Rectal smooth muscle tissue (tissue), 1 donor: ENCODE results near the gene COP1.
A peak's percentile ranks its signal among the peaks of the same experiment; 100 is the strongest.
"Not testable (repeated sequence)": the region's sequence is repeated elsewhere in the genome, so short reads cannot be mapped to it uniquely, and the experiment has no call there.

ENCODE experiments used
- H3K27ac ChIP-seq: one replicate; pipeline ENCODE4 v1.7.0; 2013; ENCODE audit warnings: low read depth, low read length, inconsistent platforms
- H3K27me3 ChIP-seq: one replicate; pipeline ENCODE4 v1.7.0; 2013; ENCODE audit warnings: low read length; ENCODE audit not compliant: control insufficient read depth, insufficient read depth
- H3K36me3 ChIP-seq: one replicate; pipeline ENCODE4 v1.7.0; 2013; ENCODE audit warnings: low read length; ENCODE audit not compliant: control insufficient read depth, insufficient read depth
- H3K4me1 ChIP-seq: one replicate; pipeline ENCODE4 v1.7.0; 2013; ENCODE audit warnings: low read length; ENCODE audit not compliant: control insufficient read depth, insufficient read depth
- H3K4me3 ChIP-seq: one replicate; pipeline ENCODE4 v1.7.0; 2013; ENCODE audit warnings: low read length
- H3K9ac ChIP-seq: one replicate; pipeline ENCODE4 v1.7.0; 2013; ENCODE audit warnings: low read length

COP1 gene

DNA sequence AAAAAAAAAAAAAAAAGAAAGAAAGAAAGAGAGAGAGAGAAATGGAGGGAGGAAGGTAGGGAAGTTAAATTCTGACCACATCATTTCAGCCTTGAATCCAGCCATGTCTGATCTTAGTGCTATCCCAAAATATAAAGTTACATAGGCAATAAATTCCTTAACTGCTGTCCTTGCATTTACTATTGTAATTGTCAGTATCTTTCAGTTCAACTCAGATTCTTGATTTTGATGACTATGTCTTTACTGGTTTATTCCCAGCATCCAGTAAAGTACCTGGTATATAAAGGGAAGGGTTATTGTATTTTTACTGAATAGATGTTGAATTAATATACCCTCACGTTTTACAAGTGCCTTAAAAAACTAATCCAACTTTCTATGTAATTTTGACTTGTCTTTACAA is 8.9 kb upstream of the COP1 start:
- H3K9ac ChIP-seq, result no peak overlapping the region
- H3K27ac ChIP-seq, result no peak overlapping the region
- no peaks in the 10 kb centered on the region for H3K36me3 ChIP-seq
- no peaks in the 10 kb centered on the region for H3K27me3 ChIP-seq
- H3K4me3 ChIP-seq, result no peak overlapping the region
- H3K4me1 ChIP-seq, result no peaks in the 10 kb centered on the region

DNA sequence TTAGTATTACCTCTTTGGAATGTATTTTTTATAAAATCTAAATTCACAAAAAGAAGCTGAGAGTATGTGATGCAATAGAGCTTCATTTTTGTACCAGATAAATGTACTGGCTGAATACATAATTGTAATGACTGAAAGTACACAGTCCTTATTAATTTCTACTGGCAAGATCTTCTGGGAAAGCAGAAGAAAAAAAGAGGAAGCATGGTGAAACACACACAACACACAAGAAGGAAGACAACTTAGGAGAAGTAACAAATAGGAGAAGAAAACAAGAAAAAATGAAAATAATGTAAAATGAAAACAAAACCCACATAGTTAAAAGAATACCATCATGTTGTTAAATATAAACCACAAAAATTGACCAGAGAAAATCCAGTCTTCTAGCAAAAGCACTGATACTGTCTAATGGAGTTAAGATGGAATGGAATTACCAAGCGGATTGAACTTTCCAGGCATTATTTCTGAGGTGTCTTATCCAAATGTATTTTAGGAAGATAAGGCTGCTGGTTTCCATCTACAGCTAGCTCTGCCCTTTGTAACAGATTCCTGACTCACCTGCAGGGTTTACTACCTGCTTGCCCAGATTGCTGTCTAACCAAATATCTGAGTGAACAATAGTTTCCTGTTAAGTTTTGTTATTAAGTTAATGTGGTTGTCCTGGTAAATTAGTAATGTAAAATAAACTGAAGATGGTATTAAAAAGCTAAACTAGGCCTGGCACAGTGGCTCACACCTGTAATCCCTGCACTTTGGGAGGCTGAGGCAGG is 4.5 kb upstream of the COP1 start:
- Histone ChIP-seq H3K36me3 (no peaks in the 10 kb centered on the region), H3K4me1 (no peaks in the 10 kb centered on the region), H3K9ac (no peak overlapping the region), H3K27ac (no peak overlapping the region), H3K27me3 (no peaks in the 10 kb centered on the region), H3K4me3 (no peak overlapping the region)

DNA sequence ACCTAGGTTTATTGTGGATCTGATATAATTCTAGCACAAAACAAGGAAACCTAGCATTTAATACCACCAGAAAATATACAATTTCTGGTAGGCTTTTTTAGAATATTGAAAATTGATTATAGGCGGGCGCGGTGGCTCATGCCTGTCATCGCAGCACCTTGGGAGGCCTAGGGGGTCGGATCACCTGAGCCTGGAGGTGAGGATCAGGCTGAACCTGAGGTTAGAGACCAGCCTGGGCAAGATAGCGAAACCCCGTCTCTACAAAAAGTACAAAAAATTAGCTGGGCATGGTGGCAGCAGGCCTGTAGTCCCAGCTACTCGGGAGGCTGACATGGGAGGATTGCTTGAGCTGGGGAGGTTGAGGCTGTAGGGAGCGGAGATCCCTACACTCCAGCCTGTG is 948 bp upstream of the COP1 start:
- Histone ChIP-seq H3K9ac (no peak overlapping the region), H3K36me3 (no peaks in the 10 kb centered on the region), H3K4me1 (peaks cover 5% of the 10 kb centered on the region), H3K4me3 (peak overlapping the region; percentile 66), H3K27me3 (no peaks in the 10 kb centered on the region), H3K27ac (peak overlapping the region; percentile 93)

DNA sequence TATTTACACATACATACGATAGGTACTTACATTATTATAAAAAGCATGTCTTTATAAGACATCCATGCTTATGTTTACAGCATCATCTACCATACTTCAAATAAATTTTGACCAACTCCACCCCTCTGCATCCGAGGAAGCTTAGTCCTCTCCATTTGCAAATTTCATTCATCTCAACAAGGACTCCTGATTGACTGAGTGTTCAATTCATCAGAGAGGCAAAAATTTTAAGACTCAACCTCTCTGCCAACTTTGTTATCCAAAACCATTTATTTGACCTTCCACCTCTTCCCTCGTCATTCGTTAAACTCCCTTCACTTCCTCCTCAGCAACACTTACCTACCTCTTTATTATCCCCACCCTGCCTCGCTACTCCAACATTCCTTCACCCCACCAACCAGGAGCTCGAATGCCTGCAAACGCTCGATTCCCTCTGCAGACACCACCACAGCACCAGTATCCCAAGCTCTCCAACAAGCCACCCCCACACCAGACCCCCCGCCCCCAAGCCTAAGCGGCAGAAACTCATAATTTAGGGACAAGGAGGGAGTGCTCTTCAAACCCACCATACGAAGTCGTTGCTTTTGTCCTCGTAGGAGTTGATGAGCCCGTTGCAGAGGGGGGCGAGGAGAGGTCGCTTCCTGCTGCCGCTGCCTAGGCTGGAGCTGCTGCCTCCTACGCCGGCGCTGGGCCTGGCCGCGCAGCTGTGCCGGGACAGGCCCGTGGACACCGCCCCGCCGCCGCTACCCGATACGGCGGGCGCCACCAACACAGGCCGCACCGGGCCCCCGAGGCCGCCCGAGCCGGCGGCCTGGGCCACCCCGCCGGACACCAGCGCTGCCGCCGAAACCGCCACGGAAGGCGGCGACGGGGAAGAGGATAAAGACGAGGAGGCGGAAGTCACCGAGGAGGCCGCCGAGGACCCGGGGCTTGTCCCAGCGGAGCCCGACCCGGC is 803 bp downstream of the COP1 start:
- Histone ChIP-seq H3K27me3 (no peaks in the 10 kb centered on the region), H3K27ac (peak overlapping the region; percentile 93), H3K4me3 (peak overlapping the region; percentile 66), H3K4me1 (peaks cover 5% of the 10 kb centered on the region), H3K36me3 (no peaks in the 10 kb centered on the region), H3K9ac (peak overlapping the region; percentile 33)

DNA sequence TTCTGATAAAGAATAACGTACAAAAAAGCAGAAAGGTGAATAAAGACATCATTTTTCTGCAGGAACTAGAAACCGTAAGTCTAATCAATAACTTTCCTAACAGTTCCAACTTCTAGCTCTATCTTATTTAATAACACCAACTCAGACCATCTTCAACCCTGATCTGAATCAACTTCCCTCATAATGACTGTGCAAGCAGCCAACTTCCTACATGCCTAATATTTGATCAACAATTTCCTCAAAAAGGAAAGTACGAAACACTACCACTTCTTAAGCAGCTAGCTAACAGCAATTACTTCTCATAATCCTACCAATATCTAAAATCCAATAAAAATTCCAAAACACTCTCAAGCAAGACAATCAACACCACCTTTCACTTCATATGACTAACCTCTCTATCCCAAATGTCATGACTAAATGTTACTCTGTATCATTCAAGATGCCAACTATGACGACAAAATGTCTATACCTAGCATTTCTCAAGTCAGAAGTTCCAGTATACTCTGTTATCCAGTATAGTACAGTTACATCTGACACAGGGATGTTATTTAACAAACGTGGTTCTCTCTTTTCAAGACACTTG is 1.7 kb downstream of the COP1 start:
- Histone ChIP-seq H3K4me3 (peak overlapping the region; percentile 66), H3K27me3 (no peaks in the 10 kb centered on the region), H3K9ac (no peak overlapping the region), H3K4me1 (peaks cover 5% of the 10 kb centered on the region), H3K36me3 (no peaks in the 10 kb centered on the region), H3K27ac (no peak overlapping the region)

DNA sequence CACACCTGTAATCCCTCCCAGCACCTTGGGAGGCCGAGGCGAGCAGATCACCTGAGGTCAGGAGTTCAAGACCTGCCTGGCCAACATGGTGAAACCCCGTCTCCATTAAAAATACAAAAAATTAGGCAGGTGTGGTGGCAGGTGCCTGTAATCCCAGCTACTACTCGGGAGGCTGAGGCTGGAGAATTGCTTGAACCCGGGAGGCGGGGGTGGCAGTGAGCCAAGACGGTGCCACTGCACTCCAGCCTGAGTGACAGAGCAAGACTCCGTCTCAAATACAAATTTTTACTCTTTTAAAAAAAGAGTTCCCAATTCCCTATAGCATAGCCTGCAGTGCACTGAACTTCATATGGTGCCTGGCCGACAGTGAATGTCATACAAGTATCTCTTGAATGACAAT is 2.4 kb downstream of the COP1 start:
- not testable (repeated sequence) for H3K4me1 ChIP-seq, H3K36me3 ChIP-seq, H3K27ac ChIP-seq, H3K9ac ChIP-seq, H3K27me3 ChIP-seq, H3K4me3 ChIP-seq

DNA sequence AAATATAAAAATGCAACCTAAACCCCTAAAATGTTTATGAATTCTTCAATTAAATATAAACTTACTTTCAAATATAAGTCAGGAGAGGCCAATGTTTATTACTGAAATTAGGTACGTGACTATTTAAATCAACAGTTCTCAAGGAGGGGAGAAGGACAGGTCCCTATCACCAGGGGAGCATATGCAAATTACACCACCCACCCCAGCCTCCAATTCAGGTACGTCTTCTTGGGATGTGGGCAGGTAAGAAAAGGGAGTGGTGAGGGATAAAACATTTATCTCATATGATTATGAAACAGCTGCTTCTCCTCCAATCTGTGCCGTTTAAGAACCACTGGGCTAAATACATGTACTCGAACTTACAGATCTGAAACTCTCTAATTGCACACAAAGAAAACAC is 3.4 kb downstream of the COP1 start:
- Histone ChIP-seq H3K4me3 (no peak overlapping the region), H3K9ac (no peak overlapping the region), H3K27me3 (no peaks in the 10 kb centered on the region), H3K27ac (no peak overlapping the region), H3K4me1 (peaks cover 5% of the 10 kb centered on the region), H3K36me3 (no peaks in the 10 kb centered on the region)

DNA sequence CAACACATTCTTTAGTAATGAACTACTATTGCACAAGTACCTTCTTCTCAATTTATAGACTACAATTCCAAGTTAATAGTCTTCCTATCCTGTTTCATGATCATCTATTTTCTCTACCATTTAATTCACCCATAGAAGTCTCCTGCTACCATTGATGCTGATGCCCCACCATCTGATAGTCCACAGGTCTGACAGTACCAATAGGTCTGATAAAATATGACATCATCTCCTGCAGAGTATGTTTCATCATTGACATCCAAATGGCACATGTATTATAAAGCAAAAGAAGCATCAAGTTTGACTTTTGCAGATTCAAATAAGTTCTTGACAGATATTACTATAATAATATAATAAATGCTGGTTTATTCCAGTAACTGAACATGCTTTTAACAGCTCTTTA is 5.5 kb downstream of the COP1 start:
- H3K36me3 ChIP-seq, result no peaks in the 10 kb centered on the region
- H3K4me1 ChIP-seq, result peaks cover 5% of the 10 kb centered on the region
- no peak overlapping the region for H3K4me3 ChIP-seq
- no peaks in the 10 kb centered on the region for H3K27me3 ChIP-seq
- no peak overlapping the region for H3K27ac ChIP-seq
- H3K9ac ChIP-seq, result no peak overlapping the region

DNA sequence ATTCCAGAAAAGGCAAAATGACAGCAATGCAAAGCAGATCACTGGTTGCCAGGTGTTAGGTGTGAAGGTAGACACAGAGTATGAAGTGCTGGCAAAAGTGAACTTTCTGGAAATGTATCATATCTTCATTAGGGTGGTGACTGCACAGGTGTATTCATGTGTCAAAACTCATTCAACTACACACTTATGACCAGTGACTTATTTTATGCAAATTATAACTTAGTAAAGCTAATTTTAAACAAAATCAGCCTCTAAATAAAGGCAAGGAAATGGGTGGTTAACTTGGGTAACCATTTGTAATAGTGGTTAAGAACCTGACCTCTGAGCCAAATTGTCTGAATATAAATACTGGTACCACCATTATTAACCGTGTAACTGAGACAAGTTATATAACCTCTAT is 7.4 kb downstream of the COP1 start:
- H3K9ac ChIP-seq, result no peak overlapping the region
- no peak overlapping the region for H3K27ac ChIP-seq
- no peaks in the 10 kb centered on the region for H3K36me3 ChIP-seq
- no peak overlapping the region for H3K4me3 ChIP-seq
- H3K4me1 ChIP-seq, result no peaks in the 10 kb centered on the region
- H3K27me3 ChIP-seq, result no peaks in the 10 kb centered on the region

DNA sequence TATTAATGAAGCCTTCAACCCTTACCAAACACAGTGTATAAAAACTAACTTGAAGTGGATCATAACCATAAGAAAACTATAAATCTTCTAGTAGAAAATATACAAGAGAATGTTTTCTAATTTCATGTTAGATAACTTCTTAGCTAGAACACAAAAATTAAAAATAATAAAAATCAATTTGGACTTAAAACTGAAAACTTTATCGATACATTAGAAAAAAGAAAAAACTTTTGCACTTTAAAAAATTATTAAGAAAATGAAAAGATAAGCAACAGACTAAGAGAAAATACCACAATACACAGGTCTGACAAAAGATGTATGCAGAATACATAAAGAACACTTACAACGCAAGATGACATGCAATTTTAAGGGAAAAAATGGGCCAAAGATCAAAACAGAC is 8.7 kb downstream of the COP1 start:
- H3K36me3 ChIP-seq, result no peaks in the 10 kb centered on the region
- no peak overlapping the region for H3K9ac ChIP-seq
- no peak overlapping the region for H3K4me3 ChIP-seq
- no peak overlapping the region for H3K27ac ChIP-seq
- H3K4me1 ChIP-seq, result no peaks in the 10 kb centered on the region
- H3K27me3 ChIP-seq, result no peaks in the 10 kb centered on the region

DNA sequence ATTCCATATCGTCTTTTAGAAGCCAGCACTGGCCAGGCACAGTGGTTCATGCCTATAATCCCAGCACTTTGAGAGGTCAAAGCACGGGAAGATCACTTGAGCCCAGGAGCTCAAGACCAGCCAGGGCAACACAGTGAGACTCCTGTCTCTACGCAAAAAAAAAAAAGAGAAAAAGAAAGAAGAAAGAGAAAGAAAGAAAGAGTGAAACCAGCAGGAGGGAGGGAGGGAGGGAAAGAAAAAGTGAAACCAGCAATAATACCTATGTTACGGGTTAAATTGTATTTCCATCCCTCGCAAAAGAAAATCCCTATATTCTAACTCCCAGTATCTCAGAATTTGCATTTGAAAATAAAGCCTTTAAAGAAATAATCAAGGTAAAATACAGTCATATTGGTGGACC is 10.4 kb downstream of the COP1 start:
- H3K36me3 ChIP-seq, result no peaks in the 10 kb centered on the region
- H3K27me3 ChIP-seq, result no peaks in the 10 kb centered on the region
- no peak overlapping the region for H3K9ac ChIP-seq
- no peak overlapping the region for H3K4me3 ChIP-seq
- H3K27ac ChIP-seq, result no peak overlapping the region
- H3K4me1 ChIP-seq, result no peaks in the 10 kb centered on the region

DNA sequence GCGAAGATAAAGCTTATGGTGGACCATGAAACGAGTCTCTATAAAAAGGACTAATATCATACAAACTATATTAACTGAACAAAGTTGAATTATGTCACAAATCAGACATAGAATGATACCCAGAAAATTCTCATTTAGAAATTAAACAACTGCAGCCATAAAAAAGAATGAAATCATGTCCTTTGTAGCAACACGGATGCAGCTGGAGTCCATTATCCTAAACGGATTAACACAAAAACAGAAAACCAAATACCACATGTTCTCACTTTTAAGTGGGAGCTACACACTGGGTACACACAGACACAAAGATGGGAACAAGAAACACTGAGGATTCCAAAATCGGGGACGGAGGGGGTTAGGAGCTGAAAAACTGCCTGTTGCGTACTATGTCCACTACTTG is 11.5 kb downstream of the COP1 start:
- no peak overlapping the region for H3K27ac ChIP-seq
- no peaks in the 10 kb centered on the region for H3K27me3 ChIP-seq
- H3K4me1 ChIP-seq, result no peaks in the 10 kb centered on the region
- no peak overlapping the region for H3K4me3 ChIP-seq
- H3K9ac ChIP-seq, result no peak overlapping the region
- no peaks in the 10 kb centered on the region for H3K36me3 ChIP-seq
